Posterior cingulate gyrus (tissue), 11 donors: ENCODE data around the gene ABHD4.
A peak's percentile ranks its signal among the peaks of the same experiment; 100 is the strongest.
"Not testable (repeated sequence)": the region's sequence is repeated elsewhere in the genome, so short reads cannot be mapped to it uniquely, and the experiment has no call there.

Source experiments
- DNase-seq, 10 donors: peaks; one replicate each; pipeline versions ENCODE4 v3.0.0 to v3.0.0-alpha.2; 2020 to 2021; ENCODE audit warnings: mixed read lengths in 3 of 10
- intact Hi-C: fragments of 100-400 bp; cut with DNase I; formaldehyde crosslinking; loops from one replicate; pipeline ENCODE4 v1.15.1; 2023

Gene ABHD4

GRCh38 chr14:22560662-22561365, 37.3 kb upstream of the ABHD4 start:
- no peak for DNase-seq
- intact Hi-C loops = no loop called here

DNA sequence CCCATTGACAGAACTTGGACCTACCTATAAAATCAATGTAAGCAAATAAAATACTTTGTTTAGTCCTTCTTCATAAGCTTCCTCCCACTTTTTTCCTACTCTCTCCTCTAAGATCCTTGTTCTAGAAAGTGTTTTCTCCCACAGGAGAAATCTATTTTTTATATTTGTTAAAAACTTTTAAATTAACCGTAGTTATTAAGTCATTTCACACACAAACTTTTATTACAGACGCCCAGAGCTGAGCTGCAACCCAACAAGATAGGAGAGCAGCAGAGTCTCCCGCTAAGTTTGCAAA, 36.8 kb upstream of the ABHD4 start:
- DNase-seq = no peak
- intact Hi-C loops = no loop called here

- intact Hi-C loops = no loop called here
- DNase-seq = peak in 1 of 10 donors; percentile 14
These were observed 36.2 kb upstream of the ABHD4 start for GRCh38 chr14:22561661-22562579.

GRCh38 chr14:22563987-22564386, 34.1 kb upstream of the ABHD4 start:
- no peak for DNase-seq
- intact Hi-C loops = no loop called here

- no peak for DNase-seq
- intact Hi-C loops = no loop called here
These were observed 33.6 kb upstream of the ABHD4 start for GRCh38 chr14:22564463-22564862.

- DNase-seq = no peak
- intact Hi-C loops = no loop called here
These were observed 32.6 kb upstream of the ABHD4 start for GRCh38 chr14:22565391-22565945.

- DNase-seq, intact Hi-C loops: not testable (repeated sequence)
These were observed 31.8 kb upstream of the ABHD4 start for GRCh38 chr14:22566266-22566665.

- intact Hi-C loops = no loop called here
These were observed 31.3 kb upstream of the ABHD4 start for GRCh38 chr14:22566845-22567244.

GRCh38 chr14:22567437-22567836, 30.7 kb upstream of the ABHD4 start:
- DNase-seq = no peak
- intact Hi-C loops = no loop called here

More at GRCh38 chr14:22566845-22567244, 31.3 kb upstream of the ABHD4 start:
- no peak for DNase-seq

DNA sequence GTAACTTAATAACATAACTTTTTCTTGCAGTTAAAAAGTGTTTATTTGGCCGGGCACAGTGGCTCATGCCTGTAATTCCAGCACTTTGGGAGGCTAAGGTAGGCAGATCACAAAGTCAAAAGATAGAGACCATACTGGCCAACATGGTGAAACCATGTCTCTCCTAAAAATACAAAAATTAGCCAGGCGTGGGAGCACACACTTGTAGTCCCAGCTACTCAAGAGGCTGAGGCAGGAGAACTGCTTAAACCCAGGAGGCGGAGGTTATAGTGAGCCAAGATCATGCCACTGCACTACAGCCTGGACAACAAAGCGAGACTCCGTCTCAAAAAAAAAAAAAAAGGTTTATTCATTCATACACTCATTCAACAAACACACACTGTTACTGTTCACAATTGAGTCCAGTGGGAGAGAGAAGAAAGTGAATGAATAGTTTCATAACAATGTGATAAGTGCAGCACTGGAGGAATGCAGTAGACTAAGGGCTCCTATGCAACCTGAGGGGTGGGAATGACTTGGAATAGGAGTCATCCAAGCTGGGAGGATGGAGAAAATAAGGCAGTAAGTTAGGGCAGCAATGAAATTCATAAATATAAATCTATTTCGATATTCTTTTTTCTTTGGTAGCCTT, 28.9 kb upstream of the ABHD4 start:
- intact Hi-C loops = no loop called here

DNA sequence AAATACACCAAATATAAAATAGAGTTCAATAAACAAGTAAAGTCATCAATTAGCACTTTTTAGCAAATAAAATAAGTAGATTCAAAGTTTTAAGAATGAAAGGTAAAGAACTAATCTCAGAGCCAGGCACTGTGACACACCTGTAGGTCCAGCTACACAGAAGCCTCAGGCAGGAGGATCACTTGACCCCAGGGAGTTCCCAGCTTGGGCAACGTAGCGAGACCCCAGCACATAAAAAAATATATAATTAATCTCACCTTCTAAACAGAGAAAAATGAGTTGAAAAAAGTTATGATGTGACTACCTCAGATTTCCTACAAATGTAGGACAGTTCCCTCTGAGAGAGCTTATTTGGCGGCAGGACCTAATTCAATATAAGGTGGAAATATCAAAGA, 28.4 kb upstream of the ABHD4 start:
- intact Hi-C loops = loop anchor here (1.0 kb wide), 1 partner anchor 284 kb away; no protein-coding TSS in a partner anchor
- no peak for DNase-seq

More for the DNA sequence above, 28.9 kb upstream of the ABHD4 start:
- DNase-seq = no peak

DNA sequence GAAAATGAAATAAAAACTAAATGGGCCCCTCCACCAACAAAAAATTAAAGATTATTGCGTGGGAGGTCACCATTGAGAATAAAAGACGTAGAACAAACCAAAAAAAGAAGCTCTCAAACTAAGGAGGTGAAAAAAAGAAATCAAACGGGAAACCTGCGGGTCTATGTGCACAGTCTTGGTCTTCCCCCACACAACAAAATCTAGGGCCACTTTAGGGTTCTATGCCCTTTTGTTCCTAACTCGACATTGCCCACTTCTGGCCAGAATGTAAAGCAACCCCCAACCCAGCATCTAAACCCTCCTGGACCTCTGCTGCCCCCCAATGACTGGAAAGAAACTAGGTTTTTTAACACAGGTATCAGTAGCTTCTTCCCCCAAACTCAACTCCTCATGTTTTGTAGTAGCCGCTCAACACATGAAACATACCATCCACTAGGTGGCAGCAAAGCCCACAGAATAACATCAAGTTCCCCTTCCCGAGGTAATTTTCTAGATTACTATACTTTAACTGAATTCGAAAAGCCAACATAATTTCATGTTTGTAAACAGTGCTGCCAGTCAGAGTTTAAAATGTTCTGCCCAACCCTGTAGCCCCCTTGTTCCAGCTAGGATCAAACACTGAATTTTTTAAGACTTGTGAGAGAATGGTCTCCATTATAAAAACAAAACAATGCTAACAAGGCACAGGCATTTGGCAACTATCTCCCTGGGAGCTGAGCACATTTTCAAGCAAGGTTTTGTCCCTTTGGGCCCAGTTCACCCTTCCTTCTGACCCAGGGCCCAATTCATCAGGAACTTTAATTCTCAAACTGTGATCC, 27.8 kb upstream of the ABHD4 start:
- peak in 6 of 10 donors; percentile 40 to 81 (median 66) for DNase-seq
- intact Hi-C loops = loop anchor here (1.0 kb wide), 1 partner anchor 283 kb away; no protein-coding TSS in a partner anchor

- intact Hi-C loops = no loop called here
- DNase-seq = no peak
These were observed 25.5 kb upstream of the ABHD4 start for GRCh38 chr14:22572562-22573058.

DNA sequence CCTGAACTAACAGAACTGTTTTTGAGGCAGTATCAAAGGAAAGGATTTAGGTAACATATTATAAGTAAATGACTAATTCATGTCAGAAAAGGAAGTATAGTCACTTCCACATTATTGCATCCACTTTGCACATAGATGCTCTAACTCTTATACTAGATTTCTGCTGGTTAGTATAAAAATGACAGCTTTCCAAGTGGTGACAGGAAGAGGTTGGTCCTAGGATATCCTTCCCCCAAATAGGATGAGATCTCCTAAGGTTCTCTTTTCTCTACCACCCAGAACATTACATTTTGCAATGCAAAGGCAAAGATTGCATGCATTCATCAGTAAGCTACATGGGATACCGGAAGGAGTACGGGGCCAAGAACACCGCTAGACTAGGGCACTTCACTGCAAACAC, 24.3 kb upstream of the ABHD4 start:
- intact Hi-C loops = no loop called here
- no peak for DNase-seq

- intact Hi-C loops = no loop called here
- no peak for DNase-seq
These were observed 20.7 kb upstream of the ABHD4 start for GRCh38 chr14:22577334-22577908.

GRCh38 chr14:22579236-22579635, 18.9 kb upstream of the ABHD4 start:
- intact Hi-C loops = no loop called here
- DNase-seq = no peak

DNA sequence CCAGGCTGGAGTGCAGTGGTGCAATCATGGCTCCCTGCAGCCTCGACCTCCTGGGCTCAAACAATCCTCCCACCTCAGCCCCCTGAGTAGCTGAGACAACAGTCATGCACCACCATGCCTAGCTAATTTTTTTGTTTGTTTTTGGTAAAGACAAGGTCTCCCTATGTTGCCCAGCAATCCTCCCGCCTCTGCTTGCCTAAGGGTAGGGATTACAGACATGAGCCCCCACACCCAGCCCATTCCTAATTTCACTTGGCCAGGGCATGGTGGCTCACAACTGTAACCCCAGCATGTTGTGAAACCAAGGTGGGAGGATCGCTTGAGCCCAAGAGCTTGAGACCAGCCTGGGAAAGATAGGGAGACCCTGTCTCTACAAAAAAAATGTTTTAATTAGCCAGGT, 18.2 kb upstream of the ABHD4 start:
- intact Hi-C loops = no loop called here
- no peak for DNase-seq

DNA sequence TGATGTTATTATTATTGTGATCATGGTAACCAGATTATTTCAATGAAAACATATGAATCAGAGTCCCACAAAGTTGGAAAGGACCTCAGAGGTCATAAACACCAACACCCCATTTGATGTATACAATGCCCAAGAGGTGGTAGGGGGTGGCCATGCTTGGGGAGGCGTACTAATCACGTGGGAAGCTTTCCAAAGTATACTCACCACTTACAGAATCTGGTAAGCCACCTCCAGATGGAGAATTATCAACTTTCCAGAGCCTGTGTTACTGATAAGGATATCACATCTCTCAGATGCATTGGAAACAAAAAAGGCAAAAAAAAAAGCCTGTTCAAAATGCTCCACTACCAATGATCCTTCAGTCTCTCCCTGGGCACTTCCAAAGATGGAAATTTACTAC, 17.5 kb upstream of the ABHD4 start:
- DNase-seq = no peak
- intact Hi-C loops = no loop called here

DNA sequence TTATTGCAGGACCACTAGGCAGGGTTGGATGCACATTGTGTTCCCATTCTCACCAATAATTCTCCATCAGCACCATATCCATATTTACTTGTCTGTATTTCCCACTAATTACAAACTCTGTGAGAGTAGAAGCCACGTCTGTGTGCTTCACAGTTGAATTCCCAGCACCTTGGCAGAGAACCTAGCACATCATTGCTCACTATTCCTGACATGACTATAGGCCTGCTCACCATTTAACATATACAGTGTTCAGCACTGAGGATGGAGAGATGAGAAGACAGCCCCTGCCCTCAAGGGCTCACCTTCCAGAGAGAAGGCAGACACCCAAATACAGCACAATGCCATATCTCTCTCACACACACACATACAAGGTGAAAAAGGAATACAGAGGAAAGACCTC, 14.1 kb upstream of the ABHD4 start:
- no peak for DNase-seq
- intact Hi-C loops = no loop called here

DNA sequence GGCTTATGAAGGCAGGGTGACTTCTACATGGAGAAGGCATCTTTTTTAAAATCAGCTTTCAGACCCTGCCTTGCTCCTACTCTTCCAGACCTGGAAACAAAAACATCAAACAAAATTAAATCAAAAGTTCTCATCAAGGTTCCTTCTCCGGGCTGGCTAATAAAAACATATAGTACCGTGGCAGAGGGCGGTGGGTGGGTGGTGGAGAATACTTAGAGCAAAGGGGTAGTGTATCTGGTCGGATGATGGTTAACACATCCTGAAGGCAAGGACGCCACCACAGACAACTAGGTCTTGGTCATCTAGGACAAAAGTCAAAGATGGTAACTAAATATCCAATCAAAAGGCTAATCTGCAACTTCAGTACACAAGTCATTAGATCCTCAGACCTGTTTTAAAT, 10.9 kb upstream of the ABHD4 start:
- no peak for DNase-seq
- intact Hi-C loops = loop anchor here (5.0 kb wide), 1 partner anchor 180 kb away; the partner anchor contains the start of gene OXA1L
